Measurements from ENCODE around the gene TBC1D13. TPM values are rescaled to one million over a fixed set of nuclear protein-coding genes. Genes with fewer than 3 reads are reported as not detected.

TBC1D13 gene
- total and polyA plus RNA-seq, 2 of the 4 experiments (the other 2 are of a cell fraction): 9.1 to 26.4 TPM

GRCh38 chr9:128800061-128800460 lies 13.0 kb downstream of the TBC1D13 start:
- intact Hi-C loops (cut with micrococcal nuclease) (no loop called here), dilution Hi-C loops (cut with HindIII; ENCODE audit: low sequenced_read_pairs, unreplicated experiment) (no loop called here), in situ Hi-C loops (cut with MboI; ENCODE audit: low sequenced_read_pairs) (no loop called here)
- Histone ChIP-seq H2BK20ac (ENCODE audit: low read depth, low read length) (no peak overlapping the region), H4K5ac (ENCODE audit: low read depth, low read length) (no peak overlapping the region), H3K4ac (ENCODE audit: low read depth, low read length) (no peak overlapping the region), H2BK15ac (ENCODE audit: low read depth, low read length) (no peak overlapping the region), H2AK9ac (replicated peaks; ENCODE audit: low read depth, low read length, poor library complexity) (no peak overlapping the region), H3K4me1 (ENCODE audit: control insufficient read depth, insufficient read depth, low read length) (no peaks in the 10 kb centered on the region), H3K79me1 (ENCODE audit: low read depth in 1 of 2, low read length in 2 of 2) (0 out of 4 replicates have a peak, but pooled peaks cover 0 to 3% of the 10 kb centered on the region in 2 experiments), H3K18ac (ENCODE audit: low read depth, low read length) (no peak overlapping the region), H2BK120ac (ENCODE audit: low read depth, low read length) (no peak overlapping the region), H3K23ac (ENCODE audit: low read depth, low read length) (no peak overlapping the region), H2AK5ac (ENCODE audit: low read depth, low read length) (no peak overlapping the region), H3K4me3 (ENCODE audit: insufficient read depth, low read depth, low read length) (no peak overlapping the region), H4K20me1 (ENCODE audit: insufficient read depth, low read length) (no peaks in the 10 kb centered on the region), H3K9ac (ENCODE audit: low read depth, low read length) (no peak overlapping the region), H3K9me3 (ENCODE audit: control insufficient read depth, insufficient read depth, low read length) (no peaks in the 10 kb centered on the region), H3K9me1 (ENCODE audit: insufficient read depth, low read length) (no peaks in the 10 kb centered on the region), H3K27me3 (ENCODE audit: control insufficient read depth, insufficient read depth, low read length) (no peaks in the 10 kb centered on the region), H3K27ac (ENCODE audit: insufficient read depth, low read length) (no peak overlapping the region), H3K36me3 (ENCODE audit: control insufficient read depth, insufficient read depth, low read length) (peaks cover 49% of the 10 kb centered on the region), H3K56ac (ENCODE audit: extremely low read depth, insufficient read depth, low read length) (no peak overlapping the region), H2AFZ (replicated peaks; ENCODE audit: low read length, poor library complexity) (no peak overlapping the region), H4K8ac (ENCODE audit: low read depth in 2 of 2, low read length in 2 of 2) (no peak overlapping the region), H3K14ac (replicated peaks; ENCODE audit: low read depth, low read length) (no peak overlapping the region), H3K4me2 (ENCODE audit: low read depth, low read length) (no peak overlapping the region), H2BK5ac (ENCODE audit: low read depth, low read length, poor library complexity, severe bottlenecking) (no peak overlapping the region), H4K91ac (ENCODE audit: insufficient read depth, low read depth, low read length) (no peak overlapping the region)
- ChIA-PET CTCF (no interaction called here), POLR2A (ENCODE audit: unreplicated experiment) (no interaction called here)
- no CpG with 5 or more reads among the region's 7 CpGs for WGBS, 2 experiments (ENCODE audit: extremely low coverage in 2 of 2, insufficient read length in 1 of 2)
- TF ChIP-seq CHD1 (IDR thresholded peaks at IDR 0.05; ENCODE audit: low read depth, low read length) (no peak), NFE2L2 (IDR thresholded peaks at IDR 0.05; ENCODE audit: low read depth, low read length) (no peak), RAD21 (IDR thresholded peaks at IDR 0.05; ENCODE audit: low read length) (no peak), SMC3 (IDR thresholded peaks at IDR 0.05; ENCODE audit: low read depth, low read length) (no peak), FOS (IDR thresholded peaks at IDR 0.05; ENCODE audit: low read depth, low read length) (no peak), MAFK (IDR thresholded peaks at IDR 0.05; ENCODE audit: low read depth, low read length) (no peak), ELK1 (IDR thresholded peaks at IDR 0.05; ENCODE audit: borderline replicate concordance, low read depth, low read length) (no peak), USF2 (IDR thresholded peaks at IDR 0.05; ENCODE audit: low read depth, low read length) (no peak), MXI1 (IDR thresholded peaks at IDR 0.05; ENCODE audit: borderline replicate concordance, low read depth, low read length) (no peak), RFX5 (IDR thresholded peaks at IDR 0.05; ENCODE audit: low read depth, low read length) (no peak), CTCF (conservative IDR thresholded peaks at IDR 0.05; ENCODE audit: low read depth, low read length) (no peak)
- DNase-seq: no peak
- no TSS peak for BruUV-seq (replicated peaks)
- no peak for ATAC-seq (ENCODE audit: low read depth)

All from IMR-90 (cell line).